ENCODE measurements around the gene VWF.
"Not testable (repeated sequence)": the region's sequence is repeated elsewhere in the genome, so short reads cannot be mapped to it uniquely, and the experiment has no call there.

Gene VWF

DNA sequence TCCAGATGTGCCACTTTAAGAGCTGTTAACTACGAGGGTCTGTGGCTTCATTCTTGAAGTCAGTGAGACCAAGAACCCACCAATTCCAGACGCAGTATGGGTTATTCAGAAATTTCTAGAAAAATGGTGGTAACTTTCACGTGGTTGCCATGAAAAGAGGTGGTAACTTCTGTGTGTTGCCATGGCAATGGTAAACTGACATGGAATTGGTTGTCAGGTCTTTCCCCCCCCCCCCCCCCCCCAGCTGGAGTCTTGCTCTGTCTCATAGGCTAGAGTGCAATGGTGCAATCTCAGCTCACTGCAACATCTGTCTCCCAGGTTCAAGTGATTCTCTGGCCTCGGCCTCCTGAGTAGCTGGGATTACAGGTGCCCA, 18.8 kb upstream of the VWF start:
- no peak for DNase-seq

DNA sequence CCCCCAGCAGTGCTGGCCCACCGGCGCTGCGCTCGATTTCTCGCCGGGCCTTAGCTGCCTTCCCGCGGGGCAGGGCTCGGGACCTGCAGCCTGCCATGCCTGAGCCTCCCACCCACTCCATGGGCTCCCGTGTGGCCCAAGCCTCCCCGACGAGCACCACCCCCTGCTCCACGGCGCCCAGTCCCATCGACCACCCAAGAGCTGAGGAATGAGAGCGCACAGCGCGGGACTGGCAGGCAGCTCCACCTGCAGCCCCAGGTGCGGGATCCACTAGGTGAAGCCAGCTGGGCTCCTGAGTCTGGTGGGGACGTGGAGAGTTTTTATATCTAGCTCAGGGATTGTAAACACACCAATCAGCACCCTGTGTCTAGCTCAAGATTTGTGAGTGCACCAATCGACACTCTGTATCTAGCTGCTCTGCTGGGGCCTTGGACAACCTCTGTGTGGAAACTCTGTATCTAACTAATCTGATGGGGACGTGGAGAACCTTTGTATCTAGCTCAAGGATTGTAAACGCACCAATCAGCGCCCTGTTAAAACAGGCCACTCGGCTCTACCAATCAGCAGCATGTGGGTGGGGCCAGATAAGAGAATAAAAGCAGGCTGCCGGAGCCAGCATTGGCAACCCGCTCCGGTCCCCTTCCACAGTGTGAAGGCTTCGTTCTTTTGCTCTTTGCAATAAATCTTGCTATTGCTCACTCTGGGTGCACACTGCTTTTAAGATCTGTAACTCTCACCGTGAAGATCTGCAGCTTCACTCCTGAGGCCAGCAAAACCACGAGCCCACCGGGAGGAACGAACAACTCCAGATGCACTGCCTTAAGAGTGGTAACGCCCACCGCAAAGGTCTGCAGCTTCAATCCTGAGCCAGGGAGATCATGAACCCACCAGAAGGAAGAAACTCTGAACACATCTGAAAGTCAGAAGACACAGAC, 18.2 kb upstream of the VWF start:
- not testable (repeated sequence) for DNase-seq

DNA sequence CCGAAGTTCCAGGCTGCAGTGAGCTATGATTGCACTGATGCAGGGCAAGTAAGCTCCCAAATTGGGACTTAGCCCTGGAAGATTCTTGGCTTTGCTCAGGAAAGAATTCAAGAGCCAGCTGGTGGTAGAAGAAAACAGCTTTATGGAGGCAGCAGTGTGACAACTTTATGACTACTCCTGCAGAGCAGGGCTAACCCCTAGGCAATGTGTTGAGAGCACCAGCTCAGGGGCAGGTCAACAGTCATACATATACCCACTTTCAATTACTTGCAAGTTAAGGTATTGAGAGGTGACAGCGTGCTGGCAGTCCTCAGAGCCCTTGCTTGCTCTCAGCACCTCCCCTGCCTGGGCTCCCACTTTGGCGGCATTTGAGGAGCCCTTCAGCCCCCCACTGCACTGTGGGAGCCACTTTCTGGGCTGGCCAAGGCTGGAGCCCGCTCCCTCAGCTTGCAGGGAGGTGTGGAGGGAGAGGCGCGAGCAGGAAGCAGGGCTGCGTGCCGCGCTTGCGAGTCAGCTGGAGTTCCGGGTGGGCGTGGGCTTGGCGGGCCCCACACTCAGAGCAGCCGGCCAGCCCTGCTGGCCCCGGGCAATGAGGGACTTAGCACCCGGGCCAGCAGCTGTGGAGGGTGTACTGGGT, 17.4 kb upstream of the VWF start:
- not testable (repeated sequence) for DNase-seq

DNA sequence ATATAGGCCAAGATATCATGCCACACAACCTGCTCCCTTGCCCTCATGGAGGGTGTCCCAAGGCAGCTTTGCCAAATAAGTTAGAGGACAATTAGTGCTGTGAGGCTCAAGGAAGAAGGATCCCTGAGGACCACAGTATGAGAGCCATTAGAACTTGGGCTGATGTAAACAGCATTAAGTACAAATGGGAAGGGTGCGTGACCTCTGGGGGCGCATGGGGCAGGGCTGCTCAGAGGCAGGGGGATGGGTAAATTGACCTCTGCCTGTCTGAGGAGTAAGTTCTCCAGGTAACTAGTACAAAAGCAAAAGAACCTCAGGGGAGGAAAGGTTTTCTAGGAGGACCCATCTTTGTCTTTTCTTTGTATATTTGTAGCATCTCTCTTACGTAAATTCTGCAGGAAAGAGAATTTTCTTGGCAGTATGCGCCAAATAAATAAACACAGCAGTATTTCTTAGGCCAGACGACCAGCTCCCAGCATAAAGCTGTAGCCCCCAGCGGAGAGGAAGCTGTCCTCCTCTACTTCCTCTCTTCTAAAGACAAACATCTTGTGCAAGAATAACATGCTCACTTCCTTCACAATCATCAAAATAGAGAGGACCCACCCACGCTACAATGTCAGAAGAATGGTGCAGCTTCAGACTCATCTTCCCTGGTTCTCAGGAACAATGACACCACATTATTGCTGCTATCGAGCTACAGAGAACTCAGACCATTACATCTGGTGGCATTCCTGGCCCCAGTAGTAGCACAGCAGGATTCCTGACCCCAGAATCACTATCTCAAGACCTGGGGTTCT, 16.4 kb upstream of the VWF start:
- no peak for DNase-seq

DNA sequence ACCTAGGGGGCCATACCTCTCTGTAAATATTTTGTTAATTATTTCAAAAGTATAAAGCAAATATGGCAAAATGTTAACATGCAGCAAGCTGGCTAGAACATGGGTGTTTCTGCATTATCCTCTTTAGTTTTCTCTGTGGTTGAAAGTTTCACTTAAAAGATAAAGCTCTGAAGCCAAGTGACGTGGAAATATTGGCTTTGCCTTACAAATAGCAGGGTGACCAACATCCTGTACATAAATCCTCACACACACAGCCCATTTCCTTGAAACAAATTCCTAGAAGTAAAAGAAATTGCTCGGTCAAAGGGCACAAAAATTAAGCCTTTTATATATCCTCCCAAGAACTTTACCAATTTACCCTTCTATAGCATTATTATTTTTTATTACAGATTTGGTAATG, 10.6 kb upstream of the VWF start:
- no peak for DNase-seq

DNA sequence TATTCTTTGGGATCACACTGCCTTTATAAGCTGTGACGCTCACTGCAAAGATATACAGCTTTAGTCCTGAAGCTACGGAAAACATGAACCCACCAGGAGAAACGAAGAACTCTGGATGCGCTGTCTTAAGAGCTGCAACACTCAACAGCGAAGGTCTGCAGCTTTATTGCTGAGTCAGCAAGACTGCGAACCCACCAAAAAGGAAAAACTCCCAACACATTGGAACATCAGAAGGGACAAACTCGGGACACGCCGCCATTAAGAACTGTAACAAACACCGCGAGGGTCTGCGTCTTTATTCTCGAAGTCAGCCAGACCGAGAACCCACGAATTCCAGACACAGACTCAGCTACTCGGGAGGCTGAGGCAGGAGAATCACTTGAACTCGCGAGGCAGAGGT, 9.2 kb upstream of the VWF start:
- DNase-seq, result no peak

DNA sequence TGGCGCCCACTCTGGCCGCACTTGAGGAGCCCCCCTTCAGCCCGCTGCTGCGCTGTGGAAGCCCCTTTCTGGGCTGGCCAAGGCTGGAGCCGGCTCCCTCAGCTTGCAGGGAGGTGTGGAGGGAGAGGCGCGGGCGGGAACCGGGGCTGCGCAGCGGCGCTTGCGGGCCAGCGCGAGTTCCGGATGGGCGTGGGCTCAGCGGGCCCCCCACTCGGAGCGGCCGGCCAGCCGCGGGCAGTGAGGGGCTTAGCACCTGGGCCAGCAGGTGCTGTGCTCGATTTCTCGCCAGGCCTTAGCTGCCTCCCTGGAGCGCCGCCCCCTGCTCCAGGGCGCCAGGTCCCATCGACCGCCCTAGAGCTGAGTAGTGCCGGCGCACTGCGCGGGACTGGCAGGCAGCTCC, 8.0 kb upstream of the VWF start:
- no peak for DNase-seq

DNA sequence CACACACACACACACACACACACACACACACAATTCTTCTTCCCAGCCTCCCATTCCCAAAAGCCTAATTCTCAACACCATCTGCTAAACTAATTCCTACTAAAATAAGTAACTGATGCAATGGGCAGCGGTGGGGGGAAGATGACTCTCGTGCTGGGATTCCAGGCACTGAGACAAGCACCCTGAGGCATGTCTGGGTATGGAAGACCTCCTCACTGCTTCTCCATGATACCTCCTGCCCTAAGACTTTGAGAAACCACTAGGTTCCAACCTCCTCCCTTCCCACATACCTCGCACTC, 789 bp upstream of the VWF start:
- DNase-seq, result no peak

DNA sequence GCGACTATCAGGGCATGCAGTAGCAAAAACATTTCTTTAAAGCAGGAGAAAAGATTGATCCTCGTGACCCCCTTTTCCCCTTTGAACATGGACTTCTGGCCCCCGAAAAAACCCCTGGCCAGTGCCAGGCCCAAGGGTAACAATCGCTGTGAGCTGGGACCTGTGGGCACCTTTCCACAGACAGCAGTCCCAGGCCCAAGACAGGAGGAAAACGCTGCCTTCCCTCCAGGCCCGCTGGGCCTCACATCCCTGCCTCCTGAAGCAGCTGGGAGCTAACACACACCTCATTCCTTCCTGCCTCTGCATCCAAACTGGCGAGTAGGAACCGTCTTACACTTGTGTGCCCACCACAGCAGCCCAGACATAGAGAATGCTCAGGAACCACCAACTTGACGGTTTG, 1.2 kb downstream of the VWF start:
- no peak for DNase-seq

DNA sequence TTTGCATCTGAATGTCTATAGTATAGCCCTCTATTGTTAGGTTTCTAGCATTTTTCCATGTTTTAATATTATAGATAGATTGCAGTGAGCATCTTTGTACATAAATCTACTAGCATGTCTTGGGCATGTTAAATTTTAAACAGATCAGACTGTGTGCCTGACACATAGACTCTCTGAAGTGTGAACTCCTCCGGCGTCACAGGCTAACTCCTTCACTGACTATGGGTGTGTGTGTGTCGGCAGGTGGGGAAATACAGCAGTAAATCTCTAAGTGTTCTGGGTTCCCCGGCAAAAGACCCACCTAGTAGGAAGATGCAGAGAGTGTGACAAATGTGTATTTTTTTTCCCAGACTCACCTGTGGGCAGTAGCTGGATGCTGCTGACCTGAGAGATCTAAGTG, 2.3 kb downstream of the VWF start:
- DNase-seq, result no peak

DNA sequence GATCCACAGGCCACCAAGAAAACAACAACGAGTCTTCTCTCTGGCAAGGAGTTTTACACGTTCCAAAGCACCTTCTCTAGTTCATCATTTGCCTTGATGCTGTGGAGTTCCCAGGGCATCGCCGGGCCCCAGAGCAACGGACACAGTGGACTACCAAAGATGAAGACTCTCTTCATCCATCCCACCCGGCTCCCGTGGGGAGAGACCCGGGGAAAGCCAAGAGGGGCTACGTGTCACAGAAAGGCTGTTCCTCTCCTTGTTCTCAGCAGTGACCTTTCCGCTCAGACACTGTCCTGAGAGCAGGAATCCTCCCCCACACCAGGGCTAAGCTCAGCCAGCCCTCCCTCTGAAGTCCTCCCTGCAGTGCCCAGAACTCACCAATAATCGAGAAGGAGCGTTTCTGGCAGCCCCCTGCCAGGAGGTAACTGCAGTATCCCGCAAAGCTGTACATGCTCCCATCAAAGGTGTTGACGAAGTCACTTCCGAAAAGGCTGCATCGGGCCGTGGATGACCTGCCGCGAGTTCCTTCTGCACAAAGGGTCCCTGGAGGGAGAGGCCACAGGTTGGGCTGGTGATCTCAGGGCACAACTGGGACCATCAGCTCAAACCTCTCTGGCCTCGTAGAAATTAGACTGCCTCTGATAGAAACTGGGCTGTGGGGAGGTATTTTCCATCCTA, 3.5 kb downstream of the VWF start:
- no peak for DNase-seq

DNA sequence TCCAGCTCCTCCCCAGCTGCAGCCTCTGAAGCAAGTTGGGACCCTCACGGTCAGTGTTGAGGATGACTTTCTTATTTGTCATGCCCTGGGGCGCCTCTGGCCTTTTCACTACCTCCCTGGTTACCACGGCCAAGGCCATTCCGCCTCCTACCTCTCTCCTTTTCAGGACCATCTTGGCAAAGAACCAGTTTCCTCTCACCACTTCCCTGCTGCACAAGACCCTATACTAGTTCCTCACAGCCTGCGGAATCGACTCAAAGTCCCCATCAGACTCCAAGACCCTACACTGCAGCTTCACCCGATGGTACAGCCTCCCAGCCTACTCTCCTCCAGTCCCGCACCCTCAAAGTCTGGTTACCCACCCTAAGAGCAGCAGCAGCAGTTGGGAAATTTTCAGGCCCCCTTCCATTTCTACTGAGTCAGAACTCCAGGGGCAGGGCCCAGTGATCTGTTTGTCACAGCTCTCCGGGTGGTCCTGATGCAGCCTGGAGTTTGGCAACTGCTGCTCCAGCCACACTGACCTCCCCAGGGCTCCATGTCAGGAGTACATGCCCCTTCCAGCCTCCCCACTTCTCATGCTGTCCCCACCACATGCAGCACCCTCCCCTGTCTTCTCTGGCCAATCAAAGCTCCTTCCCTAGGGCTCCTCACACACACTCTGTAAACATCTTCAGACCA, 5.4 kb downstream of the VWF start:
- DNase-seq, result no peak

DNA sequence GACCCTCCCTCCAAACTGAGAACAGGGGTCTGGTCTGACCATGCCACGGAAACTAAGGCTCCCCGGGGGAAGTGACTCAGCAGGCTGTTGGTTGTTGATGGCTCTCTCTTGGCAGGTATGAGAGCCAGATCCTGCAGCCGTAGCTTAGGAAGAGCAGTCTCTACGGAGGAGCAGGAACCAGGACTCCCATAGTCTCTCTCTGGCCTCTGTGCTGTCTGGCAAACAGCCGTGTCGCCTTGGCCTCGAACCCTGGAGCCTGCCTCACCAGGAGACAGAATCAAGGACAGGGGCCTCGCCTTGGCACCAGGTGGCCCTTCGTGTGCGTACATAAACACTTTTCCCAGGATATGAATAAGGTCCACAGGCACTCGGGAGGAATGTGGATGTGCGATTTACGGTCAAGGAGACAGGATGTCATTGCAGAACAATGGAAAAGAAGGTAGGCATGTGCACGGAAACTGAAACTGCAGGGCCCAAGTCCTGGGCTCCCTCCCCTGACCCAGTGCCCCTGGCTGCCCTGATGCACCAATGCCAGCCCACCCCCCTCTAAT, 7.9 kb downstream of the VWF start:
- DNase-seq, result no peak

DNA sequence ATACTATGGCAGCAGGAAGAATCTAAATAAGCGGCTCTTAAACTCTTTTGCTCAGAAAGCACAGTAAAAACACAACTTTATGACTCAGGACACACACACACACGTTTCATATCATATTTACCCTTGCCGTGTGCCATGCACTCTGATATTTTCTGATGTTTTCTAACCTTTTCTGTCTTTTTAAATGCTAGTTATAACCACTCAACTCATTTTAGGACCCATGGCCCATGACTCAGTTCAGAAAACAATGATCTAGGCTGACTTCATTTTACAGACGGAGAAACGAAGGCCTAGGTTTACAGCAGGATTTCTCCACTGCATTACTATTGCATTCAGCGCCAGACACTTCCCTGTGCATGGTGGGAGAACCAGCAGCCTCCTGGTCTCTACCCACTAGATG, 9.1 kb downstream of the VWF start:
- no peak for DNase-seq

DNA sequence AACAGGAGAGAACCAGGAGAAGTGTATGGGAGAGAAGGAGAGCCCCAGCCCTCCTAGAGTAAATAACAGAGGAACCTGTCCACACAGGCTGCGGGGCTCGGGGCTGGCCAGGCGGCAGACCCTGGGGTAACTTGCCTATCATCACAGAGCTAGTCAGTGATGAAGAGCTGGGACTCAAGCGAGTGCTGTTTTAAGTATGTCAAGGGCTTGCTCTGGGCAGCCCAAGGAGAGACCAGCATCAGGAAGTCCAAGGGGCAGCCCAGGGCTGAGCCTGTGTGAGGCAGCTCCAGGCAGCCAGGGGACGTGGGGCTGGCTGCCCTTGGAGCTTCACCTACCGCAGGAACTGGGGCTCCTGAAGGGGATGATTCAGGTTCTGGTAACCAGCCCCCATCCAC, 10.0 kb downstream of the VWF start:
- DNase-seq, result no peak

DNA sequence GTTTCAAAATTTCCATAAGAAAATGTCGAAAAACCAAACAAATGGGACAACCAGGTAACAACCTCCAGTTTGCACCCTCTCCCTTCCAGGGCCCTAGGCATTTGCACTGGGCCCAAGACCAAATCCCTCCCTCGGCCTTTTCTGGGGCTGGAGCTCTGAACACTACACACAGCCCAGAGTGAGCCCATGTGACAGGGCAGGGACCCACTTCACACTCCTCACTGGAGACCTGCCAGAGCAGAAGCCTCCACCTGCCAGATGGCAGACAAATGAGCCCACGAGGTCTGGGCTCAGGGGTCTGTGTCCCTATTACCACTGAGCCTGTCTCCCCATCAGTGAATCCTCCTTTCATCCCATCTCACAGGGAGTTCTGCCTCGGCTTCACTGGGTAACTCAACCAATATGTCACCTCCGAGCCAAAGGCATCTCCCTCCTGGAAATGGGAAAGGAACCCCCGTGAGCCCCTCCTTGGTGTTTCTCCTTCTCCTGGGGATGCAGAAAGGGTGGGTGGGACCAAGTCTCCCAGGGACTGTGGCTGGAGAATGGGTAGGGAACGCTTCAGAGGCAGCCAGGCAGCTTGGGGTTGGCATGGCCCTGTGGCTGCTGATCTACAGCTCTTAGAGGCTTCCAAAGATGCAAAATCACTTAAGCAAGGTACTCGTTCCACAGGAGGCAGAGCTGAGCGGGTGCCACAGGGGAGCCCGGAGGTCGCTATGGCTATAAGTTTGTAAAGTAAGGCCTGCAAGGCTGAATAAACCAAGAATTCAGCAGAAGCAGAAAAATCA, 10.6 kb downstream of the VWF start:
- DNase-seq, result no peak

DNA sequence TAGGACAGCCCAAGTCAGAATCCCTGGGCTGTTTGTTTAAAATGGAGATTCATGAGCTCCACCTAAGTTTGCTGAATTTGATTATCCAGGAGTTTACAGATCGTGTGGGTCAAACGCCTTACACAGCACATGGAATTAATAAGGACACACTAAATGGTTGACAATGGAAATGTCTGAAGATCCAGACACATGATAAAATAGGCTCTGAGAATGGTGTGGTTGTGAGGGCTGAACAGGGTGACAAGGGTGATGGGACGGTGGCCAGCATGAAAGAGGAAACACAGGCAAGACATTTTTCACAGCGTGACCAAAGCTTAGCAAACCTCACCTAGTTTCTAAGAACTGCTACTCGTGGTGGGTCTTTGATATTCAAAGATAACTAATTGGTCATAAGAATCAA, 12.5 kb downstream of the VWF start:
- DNase-seq, result no peak

DNA sequence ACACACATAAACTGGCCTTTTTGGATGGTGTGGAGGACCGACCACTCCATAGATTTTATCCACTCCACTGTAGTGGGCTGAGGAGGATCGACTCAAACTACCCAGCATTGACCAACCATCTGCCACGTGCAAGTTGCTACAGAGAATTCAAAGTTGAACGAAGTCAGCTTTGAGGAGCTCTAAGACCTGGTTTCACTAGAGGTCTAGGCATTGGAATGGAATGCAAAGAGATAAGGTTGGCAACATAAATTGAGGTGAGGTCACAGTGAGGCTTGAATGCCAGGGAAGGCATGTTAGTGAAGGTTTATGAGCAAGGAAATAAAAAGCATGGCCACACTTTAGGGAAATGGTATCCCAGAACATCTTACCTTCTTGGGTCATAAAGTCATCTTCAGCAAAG, 14.5 kb downstream of the VWF start:
- DNase-seq, result no peak

DNA sequence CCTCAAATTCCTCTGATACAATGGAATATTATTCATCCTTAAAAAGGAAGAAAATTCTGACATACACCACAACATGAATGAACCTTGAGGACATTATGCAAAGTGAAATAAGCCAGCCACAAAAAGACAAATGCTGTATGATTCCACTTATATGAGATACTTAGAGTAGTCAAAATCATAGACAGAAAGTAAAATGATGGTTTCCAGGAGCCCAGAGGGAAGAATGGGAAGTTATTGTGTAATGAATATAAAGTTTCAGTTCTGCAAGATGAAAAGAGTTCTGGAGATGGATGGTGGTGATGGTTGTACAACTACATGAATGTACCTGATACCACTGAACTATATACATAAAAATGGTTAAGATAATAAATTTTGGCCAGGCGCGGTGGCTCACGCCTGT, 18.3 kb downstream of the VWF start:
- DNase-seq, result no peak

DNA sequence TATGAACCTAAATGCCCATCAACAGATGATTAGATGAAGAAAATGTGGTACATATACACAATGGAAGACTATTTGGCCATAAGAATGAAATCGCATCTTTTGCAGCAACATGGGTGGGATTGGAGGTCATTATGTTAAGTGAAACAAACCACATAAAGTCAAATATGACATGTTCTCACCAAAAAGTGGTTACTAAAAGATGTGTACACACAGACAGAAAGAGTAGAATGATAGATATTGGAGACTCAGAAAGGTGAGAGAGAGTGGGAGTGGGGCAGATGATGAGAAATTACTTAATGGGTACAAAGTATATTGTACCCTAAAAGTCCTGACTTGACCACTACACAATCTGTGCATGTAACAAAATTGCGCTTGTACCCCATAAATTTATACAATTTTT, 19.6 kb downstream of the VWF start:
- no peak for DNase-seq

DNA sequence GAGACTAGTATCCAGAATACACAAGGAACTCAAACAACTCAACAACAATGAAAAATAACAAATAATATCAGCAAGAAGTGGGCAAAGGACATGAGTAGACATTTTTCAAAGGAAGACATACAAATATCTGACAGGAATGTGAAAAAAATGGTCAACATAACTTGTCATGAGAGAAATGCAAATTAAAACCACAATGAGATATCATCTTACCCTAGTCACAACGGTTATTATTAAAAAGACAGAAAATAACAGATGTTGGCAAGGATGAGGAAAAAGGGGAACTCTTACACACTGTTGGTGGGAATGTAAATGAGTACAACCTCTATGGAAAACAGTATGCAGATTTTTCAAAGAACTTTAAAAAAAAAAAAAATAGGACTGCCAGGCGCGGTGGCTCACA, 20.4 kb downstream of the VWF start:
- no peak for DNase-seq

DNA sequence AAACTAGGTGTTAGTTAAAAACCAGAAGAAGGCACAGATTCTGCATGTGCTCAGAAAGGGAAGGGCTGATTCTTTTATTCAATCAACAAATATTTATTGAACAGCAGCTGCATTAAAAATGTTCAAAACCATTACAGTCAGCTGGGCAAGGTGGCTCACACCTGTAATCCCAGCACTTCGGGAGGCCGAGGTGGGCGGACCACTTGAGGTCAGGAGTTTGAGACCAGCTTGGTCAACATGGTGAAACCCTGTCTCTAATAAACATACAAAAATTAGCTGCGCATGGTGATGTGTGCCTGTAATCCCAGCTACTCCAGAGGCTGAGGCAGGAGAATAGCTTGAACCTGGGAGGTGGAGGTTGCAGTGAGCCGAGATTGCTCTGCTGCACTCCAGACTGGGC, 22.4 kb downstream of the VWF start:
- not testable (repeated sequence) for DNase-seq
